Measurements from ENCODE around the gene AKR1B1. TPM values are rescaled to one million over a fixed set of nuclear protein-coding genes. Genes with fewer than 3 reads are reported as not detected.

The AKR1B1 gene
- total RNA-seq, 4 donors from 2014 or later = 10.7 to 22.6 (median 17.5) TPM

DNA sequence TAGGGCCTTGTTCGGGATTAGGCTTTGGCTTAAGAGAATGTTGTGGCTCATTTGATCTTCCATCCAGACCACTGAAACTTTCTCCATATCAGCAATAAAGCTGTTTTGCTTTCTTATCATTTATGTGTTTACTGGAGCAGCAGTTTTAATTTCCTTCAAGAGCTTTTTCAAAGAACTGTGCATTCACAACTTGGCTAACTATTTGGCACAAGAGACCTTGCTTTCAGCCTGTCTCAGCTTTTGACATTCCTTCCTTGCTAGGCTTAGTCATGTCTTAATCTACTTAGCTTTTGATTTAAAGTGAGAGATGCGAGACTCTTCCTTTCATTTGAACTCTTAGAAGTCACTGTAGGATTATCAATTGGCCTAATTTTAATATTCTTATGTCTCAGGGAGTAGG, 19.1 kb upstream of the AKR1B1 start:
- H3K9me3 ChIP-seq = no peaks in the 10 kb centered on the region
- H3K27me3 ChIP-seq = no peaks in the 10 kb centered on the region
- DNase-seq (ENCODE audit: low spot score in 2 of 2) = no peak
- H3K27ac ChIP-seq = no peak overlapping the region
- H3K4me1 ChIP-seq = no peaks in the 10 kb centered on the region
- no peaks in the 10 kb centered on the region for H3K36me3 ChIP-seq
- TF ChIP-seq POLR2A (IDR thresholded peaks at IDR 0.05) (no peak), POLR2AphosphoS5 (IDR thresholded peaks at IDR 0.05) (no peak), CTCF (IDR thresholded peaks at IDR 0.05) (no peak), EP300 (IDR thresholded peaks at IDR 0.05) (no peak)
- no peak overlapping the region for H3K4me3 ChIP-seq
- 80% methylated on average over 2 of the region's 2 CpGs for WGBS

DNA sequence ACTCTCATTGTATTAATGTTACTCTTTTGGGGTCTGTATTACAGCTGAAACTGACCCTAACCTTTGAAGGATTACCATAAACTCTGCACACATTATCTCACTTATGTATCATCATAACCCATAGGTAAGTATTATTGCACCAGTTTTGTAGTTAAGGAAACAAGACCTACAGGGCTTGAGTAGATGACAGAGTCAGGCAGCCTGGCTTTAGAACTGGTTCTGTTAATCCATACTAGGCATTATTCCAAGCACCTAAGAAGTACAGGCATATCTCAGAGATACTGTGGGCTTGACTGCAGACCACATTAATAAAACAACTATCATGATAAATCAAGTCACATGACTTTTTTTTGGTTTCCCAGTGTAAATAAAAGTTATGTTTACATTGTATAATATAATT, 17.1 kb upstream of the AKR1B1 start:
- Histone ChIP-seq H3K36me3 (no peaks in the 10 kb centered on the region), H3K4me1 (no peaks in the 10 kb centered on the region), H3K9me3 (no peaks in the 10 kb centered on the region), H3K27me3 (no peaks in the 10 kb centered on the region), H3K4me3 (no peak overlapping the region), H3K27ac (no peak overlapping the region)
- no peak for DNase-seq (ENCODE audit: low spot score in 2 of 2)
- TF ChIP-seq EP300 (IDR thresholded peaks at IDR 0.05) (no peak), POLR2AphosphoS5 (IDR thresholded peaks at IDR 0.05) (no peak), CTCF (IDR thresholded peaks at IDR 0.05) (no peak), POLR2A (IDR thresholded peaks at IDR 0.05) (no peak)

DNA sequence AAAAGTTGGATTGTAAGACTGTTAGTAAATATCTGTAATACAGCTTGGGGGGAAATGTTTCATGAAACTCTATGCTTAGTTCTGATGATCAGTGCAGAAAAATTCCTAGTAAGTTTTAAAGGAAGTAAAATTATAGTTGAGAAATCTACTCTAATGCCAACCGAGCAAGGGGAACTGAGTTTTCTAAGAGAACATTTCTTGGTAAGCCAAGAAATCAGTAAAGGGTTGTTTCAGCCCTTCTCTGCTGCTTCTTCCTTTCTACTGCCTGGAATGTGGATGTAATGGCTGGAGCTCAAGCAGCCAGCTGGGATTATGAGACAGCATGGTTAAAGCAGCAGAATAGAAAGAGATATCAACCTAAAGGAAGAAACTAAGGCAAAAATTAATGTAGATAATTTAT, 15.9 kb upstream of the AKR1B1 start:
- H3K27me3 ChIP-seq = no peaks in the 10 kb centered on the region
- TF ChIP-seq POLR2A (IDR thresholded peaks at IDR 0.05) (no peak), POLR2AphosphoS5 (IDR thresholded peaks at IDR 0.05) (no peak), CTCF (IDR thresholded peaks at IDR 0.05) (no peak), EP300 (IDR thresholded peaks at IDR 0.05) (no peak)
- no peaks in the 10 kb centered on the region for H3K9me3 ChIP-seq
- H3K27ac ChIP-seq = no peak overlapping the region
- DNase-seq (ENCODE audit: low spot score in 2 of 2) = no peak
- WGBS = 79% methylated on average over 1 of the region's 1 CpG
- no peaks in the 10 kb centered on the region for H3K4me1 ChIP-seq
- H3K36me3 ChIP-seq = no peaks in the 10 kb centered on the region
- no peak overlapping the region for H3K4me3 ChIP-seq

DNA sequence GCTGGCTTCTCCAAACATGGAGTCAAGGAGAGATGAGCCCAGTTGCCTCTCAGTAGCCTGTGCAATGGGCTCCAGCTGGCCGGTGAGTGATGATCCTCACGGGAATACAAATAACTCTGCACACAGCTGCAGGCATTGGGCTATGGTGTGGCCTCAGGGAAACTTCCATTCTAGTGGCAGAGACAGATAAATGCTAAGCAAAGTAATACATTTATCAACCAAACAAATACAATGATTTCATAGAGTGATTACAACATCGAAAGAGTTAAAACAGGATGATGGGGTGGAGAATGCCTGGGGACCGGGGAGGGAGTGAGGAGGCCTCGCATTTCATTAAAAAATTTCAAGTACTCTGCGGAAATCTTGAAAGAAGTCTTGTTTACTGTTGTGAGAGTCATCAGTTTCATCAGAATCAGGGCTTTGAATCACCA, 15.0 kb upstream of the AKR1B1 start:
- no peaks in the 10 kb centered on the region for H3K27me3 ChIP-seq
- no peaks in the 10 kb centered on the region for H3K4me1 ChIP-seq
- WGBS = 63% methylated on average over 6 of the region's 6 CpGs
- TF ChIP-seq CTCF (IDR thresholded peaks at IDR 0.05) = no peak
- no peak for TF ChIP-seq POLR2A (IDR thresholded peaks at IDR 0.05)
- TF ChIP-seq POLR2AphosphoS5 (IDR thresholded peaks at IDR 0.05) = no peak
- TF ChIP-seq EP300 (IDR thresholded peaks at IDR 0.05) = no peak
- H3K9me3 ChIP-seq = no peaks in the 10 kb centered on the region
- H3K36me3 ChIP-seq = no peaks in the 10 kb centered on the region
- no peak for DNase-seq (ENCODE audit: low spot score in 2 of 2)
- H3K4me3 ChIP-seq = no peak overlapping the region
- H3K27ac ChIP-seq = no peak overlapping the region

DNA sequence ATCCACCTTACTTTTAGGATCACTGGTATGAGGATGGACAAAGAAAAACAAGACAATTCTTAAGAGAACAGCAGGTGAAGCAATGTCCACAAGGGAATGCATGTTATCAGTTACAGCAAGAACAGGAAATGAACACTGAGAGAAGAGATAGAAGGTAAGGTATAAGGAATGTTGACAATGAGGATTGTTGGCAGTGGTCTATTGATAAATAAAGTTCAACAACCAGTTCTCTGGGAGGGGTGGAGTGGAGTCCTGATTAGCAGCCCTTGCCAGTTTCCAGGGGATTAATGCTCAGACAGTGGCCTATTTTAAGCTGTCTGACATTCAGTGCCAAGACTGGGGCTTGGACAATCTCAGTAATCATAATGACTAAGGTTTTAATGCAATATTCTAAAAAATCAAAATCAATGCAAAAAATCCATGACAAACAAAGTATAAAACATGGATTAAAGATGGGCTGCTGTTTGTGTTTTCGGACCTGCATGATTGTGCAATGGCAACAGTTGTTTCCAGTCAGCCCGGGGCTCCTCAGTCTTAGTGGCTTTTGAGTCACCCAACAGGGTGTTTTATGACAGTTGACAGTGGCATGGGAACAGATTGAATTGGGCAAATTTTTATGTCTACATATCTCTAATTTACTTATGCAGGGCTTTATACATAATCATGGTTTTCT, 13.8 kb upstream of the AKR1B1 start:
- WGBS = 65% methylated on average over 2 of the region's 2 CpGs
- Histone ChIP-seq H3K27me3 (no peaks in the 10 kb centered on the region), H3K9me3 (no peaks in the 10 kb centered on the region), H3K4me1 (no peaks in the 10 kb centered on the region), H3K27ac (no peak overlapping the region), H3K4me3 (no peak overlapping the region), H3K36me3 (no peaks in the 10 kb centered on the region)
- DNase-seq (ENCODE audit: low spot score in 2 of 2) = no peak
- TF ChIP-seq POLR2A (IDR thresholded peaks at IDR 0.05) (no peak), CTCF (IDR thresholded peaks at IDR 0.05) (no peak), POLR2AphosphoS5 (IDR thresholded peaks at IDR 0.05) (no peak), EP300 (IDR thresholded peaks at IDR 0.05) (no peak)
